Vagina (tissue), 2 donors: ENCODE data around the gene SLC16A14. TPM values are rescaled to one million over a fixed set of nuclear protein-coding genes. Genes with fewer than 3 reads are reported as not detected.
"Not testable (repeated sequence)": the region's sequence is repeated elsewhere in the genome, so short reads cannot be mapped to it uniquely, and the experiment has no call there.

Experiments
- DNase-seq, 2 donors: peaks; one replicate each; pipeline ENCODE4 v3.0.0-alpha.2; 2017; ENCODE audit errors: extremely low spot score in 2 of 2
- H3K27ac ChIP-seq: fragments of 200-600 bp; sonication (generic); one replicate; pipeline ENCODE4 v1.5.1; 2019
- H3K27me3 ChIP-seq: fragments of 200-600 bp; sonication (generic); one replicate; pipeline ENCODE4 v1.5.1; 2019
- H3K36me3 ChIP-seq, 2 donors: fragments of 200-600 bp; sonication (generic); one replicate each; pipeline ENCODE4 v1.5.1; 2017 to 2019
- H3K4me1 ChIP-seq: fragments of 200-600 bp; sonication (generic); one replicate; pipeline ENCODE4 v1.5.1; 2019
- H3K4me3 ChIP-seq, 2 donors: fragments of 200-600 bp; sonication (generic); 1 replicate in 1 of 2; 2 replicates in 1 of 2; pipeline ENCODE4 v1.5.1; 2016 to 2019
- H3K9me3 ChIP-seq: fragments of 200-600 bp; sonication (generic); one replicate; pipeline ENCODE4 v1.5.1; 2019
- POLR2A ChIP-seq, 2 donors: fragments of 450-650 bp; IDR thresholded peaks; one replicate each; pipeline ENCODE4 v1.6.1; 2017; ENCODE audit warnings: antibody characterized with exemption in 2 of 2, mild to moderate bottlenecking in 2 of 2, moderate library complexity in 2 of 2
- POLR2AphosphoS5 ChIP-seq, 2 donors: sonication (generic); formaldehyde crosslinking; IDR thresholded peaks; one replicate each; pipeline ENCODE4 v1.9.0; 2017; ENCODE audit warnings: antibody characterized with exemption in 2 of 2, mild to moderate bottlenecking in 2 of 2, low read depth in 1 of 2; ENCODE audit not compliant: insufficient read depth in 1 of 2
- intact Hi-C: fragments of 100-400 bp; cut with DNase I; formaldehyde crosslinking; loops from one replicate; pipeline ENCODE4 v1.15.1; 2023
- total RNA-seq: library from RNA; depleted of rRNA; stranded (reverse); fragments of >200 nt; gene quantifications from one replicate; pipeline ENCODE4 v1.2.3, GENCODE V29; 2016
- TF ChIP-seq, protein P1 (sequence below), 3 experiments: fragments of 450-650 bp in 2 of 3; fragments of 200-600 bp in 1 of 3; sonication (generic) in 1 of 3; IDR thresholded peaks; one replicate each; pipeline ENCODE4 v1.5.1; 2017 to 2019; ENCODE audit warnings: antibody characterized with exemption in 3 of 3, mild to moderate bottlenecking in 2 of 3, moderate library complexity in 2 of 3

SLC16A14 gene, protein sequence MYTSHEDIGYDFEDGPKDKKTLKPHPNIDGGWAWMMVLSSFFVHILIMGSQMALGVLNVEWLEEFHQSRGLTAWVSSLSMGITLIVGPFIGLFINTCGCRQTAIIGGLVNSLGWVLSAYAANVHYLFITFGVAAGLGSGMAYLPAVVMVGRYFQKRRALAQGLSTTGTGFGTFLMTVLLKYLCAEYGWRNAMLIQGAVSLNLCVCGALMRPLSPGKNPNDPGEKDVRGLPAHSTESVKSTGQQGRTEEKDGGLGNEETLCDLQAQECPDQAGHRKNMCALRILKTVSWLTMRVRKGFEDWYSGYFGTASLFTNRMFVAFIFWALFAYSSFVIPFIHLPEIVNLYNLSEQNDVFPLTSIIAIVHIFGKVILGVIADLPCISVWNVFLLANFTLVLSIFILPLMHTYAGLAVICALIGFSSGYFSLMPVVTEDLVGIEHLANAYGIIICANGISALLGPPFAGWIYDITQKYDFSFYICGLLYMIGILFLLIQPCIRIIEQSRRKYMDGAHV
- 9.8 TPM for total RNA-seq

GRCh38 chr2:230068651-230069055 is at the start of gene SLC16A14:
TSS of gene SLC16A14 (minus strand) at chr2:230068924. CDS start at chr2:230059352, 9,572 bp downstream.
- Histone ChIP-seq H3K36me3 (no peaks in the 10 kb centered on the region), H3K4me3 (peak within 1 kb of the TSS; percentile 65 to 76), H3K27ac (peak within 1 kb of the TSS; percentile 84), H3K9me3 (no peaks in the 10 kb centered on the region), H3K4me1 (peaks cover 15% of the 10 kb centered on the region), H3K27me3 (no peaks in the 10 kb centered on the region)
- DNase-seq: no peak
- peak; percentile 9 to 68 for TF ChIP-seq POLR2AphosphoS5 (IDR thresholded peaks at IDR 0.05; ENCODE audit: insufficient read depth in 1 of 2, low read depth in 1 of 2)
- TF ChIP-seq, protein P1, sequence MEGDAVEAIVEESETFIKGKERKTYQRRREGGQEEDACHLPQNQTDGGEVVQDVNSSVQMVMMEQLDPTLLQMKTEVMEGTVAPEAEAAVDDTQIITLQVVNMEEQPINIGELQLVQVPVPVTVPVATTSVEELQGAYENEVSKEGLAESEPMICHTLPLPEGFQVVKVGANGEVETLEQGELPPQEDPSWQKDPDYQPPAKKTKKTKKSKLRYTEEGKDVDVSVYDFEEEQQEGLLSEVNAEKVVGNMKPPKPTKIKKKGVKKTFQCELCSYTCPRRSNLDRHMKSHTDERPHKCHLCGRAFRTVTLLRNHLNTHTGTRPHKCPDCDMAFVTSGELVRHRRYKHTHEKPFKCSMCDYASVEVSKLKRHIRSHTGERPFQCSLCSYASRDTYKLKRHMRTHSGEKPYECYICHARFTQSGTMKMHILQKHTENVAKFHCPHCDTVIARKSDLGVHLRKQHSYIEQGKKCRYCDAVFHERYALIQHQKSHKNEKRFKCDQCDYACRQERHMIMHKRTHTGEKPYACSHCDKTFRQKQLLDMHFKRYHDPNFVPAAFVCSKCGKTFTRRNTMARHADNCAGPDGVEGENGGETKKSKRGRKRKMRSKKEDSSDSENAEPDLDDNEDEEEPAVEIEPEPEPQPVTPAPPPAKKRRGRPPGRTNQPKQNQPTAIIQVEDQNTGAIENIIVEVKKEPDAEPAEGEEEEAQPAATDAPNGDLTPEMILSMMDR (IDR thresholded peaks at IDR 0.05): no peak
- intact Hi-C loops: loop anchor here (5.0 kb wide), 1 partner anchor 99 kb away; no protein-coding TSS in a partner anchor

GRCh38 chr2:230106771-230107170 is 38.0 kb upstream of the SLC16A14 start:
- Histone ChIP-seq H3K27ac (no peak overlapping the region), H3K4me3 (no peak overlapping the region), H3K27me3 (no peaks in the 10 kb centered on the region), H3K9me3 (peaks cover 8% of the 10 kb centered on the region), H3K4me1 (no peaks in the 10 kb centered on the region), H3K36me3 (no peaks in the 10 kb centered on the region)
- TF ChIP-seq, protein P1 (IDR thresholded peaks at IDR 0.05): no peak
- TF ChIP-seq POLR2AphosphoS5 (IDR thresholded peaks at IDR 0.05; ENCODE audit: insufficient read depth in 1 of 2, low read depth in 1 of 2) (no peak), POLR2A (IDR thresholded peaks at IDR 0.05) (no peak)
- intact Hi-C loops: no loop called here
- DNase-seq: no peak

GRCh38 chr2:230101967-230102366 is 33.2 kb upstream of the SLC16A14 start:
- H3K27ac ChIP-seq, H3K36me3 ChIP-seq, H3K27me3 ChIP-seq, H3K9me3 ChIP-seq, H3K4me1 ChIP-seq, intact Hi-C loops, DNase-seq, H3K4me3 ChIP-seq: not testable (repeated sequence)

DNA sequence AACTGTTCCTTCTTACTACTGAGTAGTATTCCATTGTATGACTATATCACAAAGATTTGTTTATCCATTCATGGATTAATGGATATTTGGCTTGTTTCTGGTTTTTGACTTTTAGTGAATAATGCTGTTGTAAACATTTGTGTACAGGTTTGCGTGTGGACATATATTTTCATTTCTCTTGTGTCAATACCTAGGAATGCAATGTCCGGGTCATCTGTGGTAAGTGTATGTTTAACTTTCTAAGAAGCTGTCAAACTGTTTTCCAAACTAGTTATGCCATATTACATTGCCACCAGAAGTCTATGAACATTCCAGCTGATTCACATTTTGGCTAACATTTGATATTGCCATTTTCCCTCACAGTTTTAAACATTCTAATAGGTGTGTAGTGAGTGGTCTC is 29.1 kb upstream of the SLC16A14 start:
- Histone ChIP-seq H3K36me3 (no peaks in the 10 kb centered on the region), H3K27me3 (no peaks in the 10 kb centered on the region), H3K27ac (no peak overlapping the region), H3K4me3 (no peak overlapping the region), H3K4me1 (no peaks in the 10 kb centered on the region), H3K9me3 (peaks cover 8% of the 10 kb centered on the region)
- intact Hi-C loops: no loop called here
- no peak for DNase-seq
- TF ChIP-seq POLR2AphosphoS5 (IDR thresholded peaks at IDR 0.05; ENCODE audit: insufficient read depth in 1 of 2, low read depth in 1 of 2) (no peak), POLR2A (IDR thresholded peaks at IDR 0.05) (no peak)
- TF ChIP-seq, protein P1 (IDR thresholded peaks at IDR 0.05): no peak

- no peaks in the 10 kb centered on the region for H3K4me1 ChIP-seq
- intact Hi-C loops: no loop called here
- no peak overlapping the region for H3K4me3 ChIP-seq
- no peak for DNase-seq
- no peak for TF ChIP-seq POLR2A (IDR thresholded peaks at IDR 0.05)
- TF ChIP-seq, protein P1 (IDR thresholded peaks at IDR 0.05): no peak
- TF ChIP-seq POLR2AphosphoS5 (IDR thresholded peaks at IDR 0.05; ENCODE audit: insufficient read depth in 1 of 2, low read depth in 1 of 2): no peak
- no peaks in the 10 kb centered on the region for H3K27me3 ChIP-seq
- H3K27ac ChIP-seq: no peak overlapping the region
- H3K9me3 ChIP-seq: peaks cover 5% of the 10 kb centered on the region
- H3K36me3 ChIP-seq: no peaks in the 10 kb centered on the region
Measured at GRCh38 chr2:230097424-230097823, 28.7 kb upstream of the SLC16A14 start.
